IMR-90 (cell line): ENCODE measurements around the gene LIMS2. TPM values are rescaled to one million over a fixed set of nuclear protein-coding genes. Genes with fewer than 3 reads are reported as not detected.

Experiments used
- ATAC-seq: fragments of 200-7000 bp; cut with Tn5 transposase; 2 replicates; pipeline ENCODE4 v1.9.1; 2020; ENCODE audit warnings: low read depth, mild to moderate bottlenecking, moderate library complexity
- BruUV-seq: library from RNA; stranded (reverse); fragments of 400-500 nt; replicated peaks from 2 replicates; lab custom pipeline; 2021; lab: Mats Ljungman, UMichigan
- CTCF ChIA-PET: fragments of 300-600 bp; formaldehyde crosslinking; extraction: SDS; loops from one replicate; lab custom pipeline; 2021; ENCODE audit warnings: antibody characterized with exemption; lab: Yijun Ruan, JAX
- POLR2A ChIA-PET: fragments of 300-600 bp; sonication (Branson Sonifier 250); formaldehyde crosslinking; loops from one replicate; lab custom pipeline; 2022; ENCODE audit warnings: antibody characterized with exemption; ENCODE audit not compliant: unreplicated experiment; lab: Charles Lee
- DNase-seq: peaks from one replicate; pipeline ENCODE4 v3.0.0; 2013
- H2AFZ ChIP-seq: replicated peaks from 2 replicates; pipeline ENCODE3; 2013; ENCODE audit warnings: low read length, mild to moderate bottlenecking; ENCODE audit not compliant: poor library complexity
- H2AK5ac ChIP-seq: 2 replicates; pipeline ENCODE4 v1.6.1; 2013; ENCODE audit warnings: low read depth, low read length, inconsistent platforms
- H2AK9ac ChIP-seq: replicated peaks from 2 replicates; pipeline ENCODE3; 2013; ENCODE audit warnings: mild to moderate bottlenecking, low read depth, low read length, moderate library complexity; ENCODE audit not compliant: poor library complexity
- H2BK120ac ChIP-seq: 2 replicates; pipeline ENCODE4 v1.6.1; 2013; ENCODE audit warnings: low read depth, low read length, inconsistent platforms
- H2BK15ac ChIP-seq: 3 replicates; pipeline ENCODE4 v1.6.1; 2013; ENCODE audit warnings: low read depth, low read length, inconsistent platforms
- H2BK20ac ChIP-seq: 2 replicates; pipeline ENCODE4 v1.6.1; 2013; ENCODE audit warnings: low read depth, mild to moderate bottlenecking, inconsistent platforms, low read length, moderate library complexity
- H2BK5ac ChIP-seq: 2 replicates; pipeline ENCODE4 v1.6.1; 2013; ENCODE audit warnings: mild to moderate bottlenecking, low read depth, low read length, inconsistent platforms; ENCODE audit not compliant: poor library complexity, severe bottlenecking
- H3K14ac ChIP-seq: replicated peaks from 2 replicates; pipeline ENCODE4 v1.6.1; 2013; ENCODE audit warnings: low read depth, low read length, inconsistent platforms
- H3K18ac ChIP-seq: 2 replicates; pipeline ENCODE4 v1.6.1; 2013; ENCODE audit warnings: low read depth, low read length, control low read depth
- H3K23ac ChIP-seq: 2 replicates; pipeline ENCODE4 v1.6.1; 2013; ENCODE audit warnings: low read depth, low read length, inconsistent platforms
- H3K27ac ChIP-seq: 2 replicates; pipeline ENCODE4 v1.5.1; 2013; ENCODE audit warnings: mild to moderate bottlenecking, control low read depth, low read length; ENCODE audit not compliant: insufficient read depth
- H3K27me3 ChIP-seq: 2 replicates; pipeline ENCODE4 v1.6.1; 2013; ENCODE audit warnings: low read length; ENCODE audit not compliant: control insufficient read depth, insufficient read depth
- H3K36me3 ChIP-seq: 2 replicates; pipeline ENCODE4 v1.6.1; 2013; ENCODE audit warnings: low read length, mixed read lengths; ENCODE audit not compliant: control insufficient read depth, insufficient read depth
- H3K4ac ChIP-seq: 2 replicates; pipeline ENCODE4 v1.6.1; 2013; ENCODE audit warnings: low read depth, low read length, inconsistent platforms
- H3K4me1 ChIP-seq: 2 replicates; pipeline ENCODE4 v1.6.1; 2013; ENCODE audit warnings: low read length, mixed read lengths; ENCODE audit not compliant: control insufficient read depth, insufficient read depth
- H3K4me2 ChIP-seq: 2 replicates; pipeline ENCODE4 v1.6.1; 2013; ENCODE audit warnings: low read depth, mild to moderate bottlenecking, control low read depth, low read length, moderate library complexity
- H3K4me3 ChIP-seq: 2 replicates; pipeline ENCODE4 v1.5.1; 2013; ENCODE audit warnings: low read depth, mild to moderate bottlenecking, control low read depth, low read length, moderate library complexity; ENCODE audit not compliant: insufficient read depth
- H3K56ac ChIP-seq: 2 replicates; pipeline ENCODE4 v1.6.1; 2013; ENCODE audit warnings: low read length, inconsistent platforms; ENCODE audit not compliant: insufficient read depth; ENCODE audit errors: extremely low read depth
- H3K79me1 ChIP-seq, 2 experiments: 2 replicates each; pipeline ENCODE4 v1.6.1; 2013; ENCODE audit warnings: low read length in 2 of 2, inconsistent platforms in 1 of 2, low read depth in 1 of 2
- H3K9ac ChIP-seq: 2 replicates; pipeline ENCODE4 v1.6.1; 2013; ENCODE audit warnings: low read depth, low read length, control low read depth
- H3K9me1 ChIP-seq: 2 replicates; pipeline ENCODE4 v1.6.1; 2013; ENCODE audit warnings: low read length, inconsistent platforms; ENCODE audit not compliant: insufficient read depth
- H3K9me3 ChIP-seq: 2 replicates; pipeline ENCODE4 v1.6.1; 2013; ENCODE audit warnings: low read length; ENCODE audit not compliant: control insufficient read depth, insufficient read depth
- H4K20me1 ChIP-seq: 2 replicates; pipeline ENCODE4 v1.6.1; 2013; ENCODE audit warnings: low read length, inconsistent platforms; ENCODE audit not compliant: insufficient read depth
- H4K5ac ChIP-seq: 2 replicates; pipeline ENCODE4 v1.6.1; 2013; ENCODE audit warnings: mild to moderate bottlenecking, low read depth, low read length, control low read depth
- H4K8ac ChIP-seq, 2 experiments: 2 replicates each; pipeline ENCODE4 v1.6.1; 2013; ENCODE audit warnings: low read depth in 2 of 2, low read length in 2 of 2, control low read depth in 1 of 2, inconsistent platforms in 1 of 2
- H4K91ac ChIP-seq: 2 replicates; pipeline ENCODE4 v1.6.1; 2013; ENCODE audit warnings: low read depth, low read length, inconsistent platforms; ENCODE audit not compliant: insufficient read depth
- CEBPB ChIP-seq: IDR thresholded peaks from 2 replicates; pipeline ENCODE4 v1.6.1; 2012; ENCODE audit warnings: low read depth, low read length, improper control_type of control experiment
- MAFK ChIP-seq: IDR thresholded peaks from 2 replicates; pipeline ENCODE4 v1.6.1; 2012; ENCODE audit warnings: low read depth, low read length, improper control_type of control experiment
- WGBS, 2 experiments: methylation state at CpG; one replicate each; pipeline versions ENCODE4 v1.1.5 to v1.1.7; 2013; ENCODE audit warnings: missing lambda C conversion rate in 2 of 2; ENCODE audit not compliant: insufficient read length in 1 of 2; ENCODE audit errors: extremely low coverage in 2 of 2; 5-methylcytosine and 5-hydroxymethylcytosine counted together
- dilution Hi-C: fragments of 300-500 bp; cut with HindIII; formaldehyde crosslinking; loops from one replicate; pipeline ENCODE4 v1.14.3; 2018; ENCODE audit warnings: low sequenced_read_pairs; ENCODE audit not compliant: unreplicated experiment
- in situ Hi-C: fragments of 300-500 bp; cut with MboI; formaldehyde crosslinking; loops from 3 replicates; pipeline ENCODE4 v1.14.3; 2019; ENCODE audit warnings: low sequenced_read_pairs, inconsistent platforms, mixed read lengths
- intact Hi-C: fragments of 100-400 bp; cut with micrococcal nuclease; formaldehyde crosslinking; loops from 2 replicates; pipeline ENCODE4 v1.10.0; 2022
- polyA plus RNA-seq, 3 experiments: library from polyadenylated mRNA; depleted of rRNA; stranded (reverse); fragments of >200 nt; gene quantifications; 2 replicates each; pipeline ENCODE4 v1.2.3, GENCODE V29; 2012; ENCODE audit warnings: low replicate concordance in 1 of 3
- total RNA-seq: library from RNA; depleted of rRNA; stranded (reverse); fragments of >200 nt; gene quantifications from 2 replicates; pipeline ENCODE4 v1.2.3, GENCODE V29; 2012

The LIMS2 gene
- total and polyA plus RNA-seq, 2 of the 4 experiments (the other 2 are of a cell fraction), result 1.3 to 18.8 TPM

DNA sequence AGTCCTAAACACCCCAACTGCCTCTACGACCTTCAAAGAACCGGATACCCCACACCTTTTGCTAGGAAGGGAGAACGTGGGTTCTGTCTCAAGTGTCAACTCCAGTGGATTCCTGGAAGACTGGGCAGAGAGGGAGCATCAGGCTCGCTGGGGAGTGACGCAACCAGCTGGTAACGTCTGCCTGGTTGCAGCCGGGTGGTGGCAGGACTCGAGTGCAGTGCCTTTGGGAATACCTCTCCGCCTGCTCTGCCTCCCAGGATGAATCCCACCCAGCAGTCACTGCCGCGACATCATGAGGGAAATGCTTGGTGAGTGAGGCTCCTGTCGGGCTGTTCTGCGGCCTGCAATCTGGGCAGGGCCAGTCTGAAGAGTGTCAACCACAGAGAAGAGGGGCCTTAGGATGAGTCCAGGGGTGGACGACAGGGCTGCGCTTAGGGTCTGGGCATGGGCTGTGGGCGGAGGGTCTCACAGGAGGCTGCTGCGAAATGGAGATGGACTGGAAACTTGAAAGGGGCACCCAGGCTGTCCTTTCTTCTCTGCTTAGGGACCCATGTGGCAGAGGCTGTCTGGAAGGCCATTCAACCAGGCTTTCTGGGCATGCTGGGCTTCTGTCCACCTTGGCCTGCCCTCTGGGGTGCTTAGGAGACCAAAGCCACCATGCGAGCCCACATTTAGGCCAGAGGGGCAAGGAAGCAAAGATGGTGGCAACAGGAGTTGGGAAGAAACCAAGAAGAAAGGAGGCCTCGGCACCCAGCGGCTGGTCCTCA, 16.5 kb downstream of the LIMS2 start:
- DNase-seq, result no peak
- dilution Hi-C loops (no loop called here), in situ Hi-C loops (no loop called here), intact Hi-C loops (no loop called here)
- no TSS peak for BruUV-seq
- no peak overlapping the region for H3K14ac ChIP-seq
- H3K4me2 ChIP-seq, result no peak overlapping the region
- ChIA-PET CTCF (no interaction called here), POLR2A (no interaction called here)
- no peak overlapping the region for H3K23ac ChIP-seq
- H2BK20ac ChIP-seq, result no peak overlapping the region
- no peak overlapping the region for H4K5ac ChIP-seq
- H3K27ac ChIP-seq, result no peak overlapping the region
- no peak overlapping the region for H3K4ac ChIP-seq
- H2BK5ac ChIP-seq, result no peak overlapping the region
- peaks cover 28% of the 10 kb centered on the region for H3K9me1 ChIP-seq
- H2AFZ ChIP-seq, result no peak overlapping the region
- H3K9ac ChIP-seq, result no peak overlapping the region
- H2BK120ac ChIP-seq, result no peak overlapping the region
- H4K91ac ChIP-seq, result no peak overlapping the region
- WGBS, 2 experiments, result 84% methylated on average over 12 of the region's 20 CpGs; no CpG with 5 or more reads in 1 of the 2 experiments
- H3K9me3 ChIP-seq, result peaks cover 2% of the 10 kb centered on the region; the same call in 1 of the 2 replicates
- H3K4me1 ChIP-seq, result peaks cover 14% of the 10 kb centered on the region
- TF ChIP-seq CEBPB (peak; percentile 44; the same call in 1 of the 2 replicates), MAFK (no peak)
- H3K36me3 ChIP-seq, result peaks cover 16% of the 10 kb centered on the region
- H3K56ac ChIP-seq, result no peak overlapping the region
- H4K20me1 ChIP-seq, result peaks cover 69% of the 10 kb centered on the region
- H3K18ac ChIP-seq, result no peak overlapping the region
- no peak overlapping the region for H3K4me3 ChIP-seq
- peaks cover 19 to 61% of the 10 kb centered on the region in 2 experiments for H3K79me1 ChIP-seq
- no peak for ATAC-seq
- H3K27me3 ChIP-seq, result no peaks in the 10 kb centered on the region
- no peak overlapping the region for H2BK15ac ChIP-seq
- H2AK5ac ChIP-seq, result no peak overlapping the region
- no peak overlapping the region for H4K8ac ChIP-seq
- H2AK9ac ChIP-seq, result no peak overlapping the region
